Panc1 (cell line): ENCODE data around the gene STPG3.

Experiments used
- POLR2AphosphoS5 ChIP-seq: IDR thresholded peaks from 2 replicates; pipeline ENCODE4 v1.6.1; 2012; ENCODE audit warnings: mild to moderate bottlenecking, low read depth, low read length, moderate library complexity
- TF ChIP-seq, protein P1 (sequence below): fragments of 450-650 bp; IDR thresholded peaks from 2 replicates; pipeline ENCODE4 v1.5.1; 2017; ENCODE audit warnings: mild to moderate bottlenecking

GRCh38 chr9:137271696-137272076 is 20.6 kb downstream of the STPG3 start:
- TF ChIP-seq, protein P1, sequence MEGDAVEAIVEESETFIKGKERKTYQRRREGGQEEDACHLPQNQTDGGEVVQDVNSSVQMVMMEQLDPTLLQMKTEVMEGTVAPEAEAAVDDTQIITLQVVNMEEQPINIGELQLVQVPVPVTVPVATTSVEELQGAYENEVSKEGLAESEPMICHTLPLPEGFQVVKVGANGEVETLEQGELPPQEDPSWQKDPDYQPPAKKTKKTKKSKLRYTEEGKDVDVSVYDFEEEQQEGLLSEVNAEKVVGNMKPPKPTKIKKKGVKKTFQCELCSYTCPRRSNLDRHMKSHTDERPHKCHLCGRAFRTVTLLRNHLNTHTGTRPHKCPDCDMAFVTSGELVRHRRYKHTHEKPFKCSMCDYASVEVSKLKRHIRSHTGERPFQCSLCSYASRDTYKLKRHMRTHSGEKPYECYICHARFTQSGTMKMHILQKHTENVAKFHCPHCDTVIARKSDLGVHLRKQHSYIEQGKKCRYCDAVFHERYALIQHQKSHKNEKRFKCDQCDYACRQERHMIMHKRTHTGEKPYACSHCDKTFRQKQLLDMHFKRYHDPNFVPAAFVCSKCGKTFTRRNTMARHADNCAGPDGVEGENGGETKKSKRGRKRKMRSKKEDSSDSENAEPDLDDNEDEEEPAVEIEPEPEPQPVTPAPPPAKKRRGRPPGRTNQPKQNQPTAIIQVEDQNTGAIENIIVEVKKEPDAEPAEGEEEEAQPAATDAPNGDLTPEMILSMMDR, result no peak
- no peak for TF ChIP-seq POLR2AphosphoS5
